GM18519 (cell line): ENCODE results near the gene FBXO22.
"Not testable (repeated sequence)": the region's sequence is repeated elsewhere in the genome, so short reads cannot be mapped to it uniquely, and the experiment has no call there.

Source experiments
- ATAC-seq: cut with Tn5 transposase; IDR thresholded peaks from one replicate; pipeline ENCODE4 v1.9.1; 2021; ENCODE audit warnings: mild to moderate bottlenecking, moderate library complexity; ENCODE audit not compliant: unreplicated experiment, low FRiP score

Gene FBXO22

DNA sequence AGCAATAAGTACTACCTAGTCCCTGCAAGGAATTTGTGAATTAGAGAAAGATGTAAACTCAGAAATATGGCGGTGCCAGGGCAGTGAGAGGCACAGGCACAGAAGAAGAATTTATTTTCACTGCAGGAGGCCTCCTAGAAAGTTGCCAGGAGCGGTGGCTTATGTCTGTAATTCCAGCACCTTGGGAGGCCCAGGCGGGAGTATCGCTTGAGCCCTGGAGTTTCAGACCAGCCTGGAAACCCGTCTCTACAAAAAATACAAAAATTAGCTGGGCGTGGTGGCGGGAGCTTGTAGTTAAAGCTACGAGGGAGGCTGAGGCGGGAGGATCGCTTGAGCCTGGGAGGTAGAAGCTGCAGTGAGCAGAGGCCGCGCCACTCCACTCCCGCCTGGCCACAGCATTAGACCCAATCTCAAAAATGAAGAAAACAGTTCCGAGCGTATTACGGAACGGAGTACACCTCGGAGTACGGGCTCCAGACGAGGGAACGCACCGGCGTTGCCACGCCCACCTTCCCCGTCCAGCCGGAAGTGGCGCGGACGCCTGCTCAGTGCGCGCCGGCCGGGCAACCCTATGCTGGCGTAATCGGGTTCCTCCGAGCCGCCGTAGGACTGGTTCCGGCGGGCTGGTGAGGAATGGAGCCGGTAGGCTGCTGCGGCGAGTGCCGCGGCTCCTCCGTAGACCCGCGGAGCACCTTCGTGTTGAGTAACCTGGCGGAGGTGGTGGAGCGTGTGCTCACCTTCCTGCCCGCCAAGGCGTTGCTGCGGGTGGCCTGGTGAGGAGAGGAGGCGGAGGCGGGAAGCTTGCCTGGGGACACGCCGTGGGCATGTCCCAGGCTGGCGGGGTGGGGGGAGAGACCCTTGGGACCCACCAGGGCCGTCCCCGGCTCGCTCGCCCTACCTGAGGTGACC, at the start of gene FBXO22:
TSS of gene FBXO22 (plus strand) at position 548 of the 909 bp plus-strand sequence. CDS start at position 634, 86 bp downstream.
- peak; percentile 75 for ATAC-seq

DNA sequence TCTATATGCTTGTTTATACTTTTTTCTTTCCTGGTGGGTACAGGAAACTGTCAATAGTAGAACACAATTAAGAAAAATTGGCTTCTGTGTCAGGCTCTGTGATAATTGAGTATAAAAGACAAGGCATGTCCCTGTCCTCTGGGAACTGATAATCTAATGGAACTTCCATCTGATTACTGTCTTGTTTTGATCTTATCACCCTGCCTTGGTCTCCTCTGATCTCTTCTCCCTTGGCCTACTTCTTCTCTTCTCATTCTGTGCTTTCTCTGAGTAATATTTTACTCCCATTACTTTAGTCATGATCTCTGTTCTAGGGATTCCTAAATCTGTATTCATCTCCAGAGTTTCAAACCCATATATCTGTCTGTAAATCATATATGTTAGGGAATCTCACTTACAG, 45.8 kb upstream of the FBXO22 start:
- ATAC-seq = no peak

DNA sequence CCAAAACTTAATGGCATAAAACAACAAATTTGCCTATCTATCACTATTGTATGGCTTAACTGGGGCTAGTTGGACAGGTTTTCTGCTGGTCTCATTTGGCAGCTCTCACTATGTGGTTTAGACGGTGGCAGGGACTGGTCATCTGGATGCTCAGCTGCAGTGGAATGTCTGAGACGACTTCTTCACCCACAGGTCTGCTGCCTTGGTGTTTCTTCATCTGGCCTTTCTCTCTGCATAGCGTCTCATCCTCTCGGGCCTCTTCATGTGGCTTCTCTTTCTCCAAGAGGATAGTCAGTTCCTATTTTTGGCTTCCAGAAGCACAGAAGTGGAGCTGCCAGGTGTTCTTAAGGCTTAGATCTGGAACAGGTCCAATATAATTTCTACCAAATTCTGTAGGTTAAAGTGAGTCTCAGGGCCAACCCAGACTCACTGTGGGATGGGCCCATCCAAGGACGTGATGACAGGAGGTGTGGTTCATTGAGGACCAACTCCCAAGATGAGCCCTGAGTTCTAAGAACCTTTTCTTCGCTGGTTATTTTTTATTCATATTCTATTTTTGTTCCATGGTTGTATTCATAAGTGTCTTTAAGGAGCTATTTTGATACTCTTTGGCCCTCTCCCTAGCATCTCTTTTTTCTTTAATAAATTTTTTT, 41.8 kb upstream of the FBXO22 start:
- ATAC-seq = no peak

- ATAC-seq = no peak
Observed at GRCh38 chr15:75862796-75863195, 40.9 kb upstream of the FBXO22 start.

DNA sequence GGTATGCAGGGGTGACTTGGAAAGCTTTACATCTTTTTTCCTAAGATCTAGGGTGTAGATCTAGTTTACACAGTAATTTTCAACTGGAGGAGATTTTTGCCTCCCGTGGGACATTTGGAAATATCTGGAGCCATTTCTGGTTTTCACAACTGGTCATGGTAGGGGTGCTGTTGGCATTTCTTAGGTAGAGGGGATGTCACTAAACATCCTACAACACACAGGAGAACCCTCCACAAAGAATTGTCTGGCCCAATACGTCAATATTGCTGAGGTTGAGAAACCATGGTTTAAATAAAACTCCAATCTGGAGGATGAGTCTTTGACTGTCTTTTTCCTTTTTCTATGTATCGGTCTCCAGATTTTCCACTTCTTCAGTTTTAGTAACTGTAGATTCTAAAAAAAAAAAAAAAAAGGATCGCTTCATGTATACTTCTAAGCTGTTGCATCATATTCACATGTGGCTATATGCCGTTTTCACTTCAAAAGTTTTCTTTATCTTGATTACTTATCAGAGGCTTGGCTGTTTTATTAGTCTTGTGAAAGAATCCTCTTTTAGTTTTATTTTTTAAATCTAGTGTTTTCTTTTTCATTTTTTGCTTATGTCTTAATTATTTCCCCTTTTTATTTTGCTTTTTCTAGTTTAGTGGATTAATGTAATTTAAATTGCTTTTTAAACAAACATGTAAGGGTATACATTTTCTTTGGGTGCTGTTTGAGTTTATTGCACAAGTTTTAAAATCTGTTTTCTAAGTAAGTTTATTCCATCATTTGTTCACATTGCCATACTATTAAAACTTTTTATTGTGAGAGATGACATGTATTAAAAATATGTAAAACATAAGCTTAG, 39.2 kb upstream of the FBXO22 start:
- ATAC-seq = no peak

- not testable (repeated sequence) for ATAC-seq
Observed at GRCh38 chr15:75866045-75866444, 37.6 kb upstream of the FBXO22 start.

DNA sequence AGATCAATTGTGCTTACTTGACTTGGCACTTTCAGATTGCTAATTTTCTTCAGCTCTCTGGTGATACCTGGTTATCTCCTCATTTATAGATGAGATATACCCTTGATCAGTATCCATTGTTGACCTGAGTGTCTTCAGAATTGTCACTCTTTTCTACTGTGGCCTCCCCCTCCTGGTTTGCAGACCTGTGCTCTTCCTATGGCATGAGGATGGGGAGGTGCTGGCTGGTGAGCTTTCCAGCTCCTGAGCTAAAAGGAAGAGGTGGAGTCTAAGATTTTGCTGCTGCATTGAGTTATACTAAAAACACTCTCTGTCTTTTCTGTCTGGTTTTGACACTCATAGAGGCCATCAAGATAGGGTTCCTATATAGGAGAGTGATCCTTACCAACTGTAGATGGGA, 36.8 kb upstream of the FBXO22 start:
- no peak for ATAC-seq

DNA sequence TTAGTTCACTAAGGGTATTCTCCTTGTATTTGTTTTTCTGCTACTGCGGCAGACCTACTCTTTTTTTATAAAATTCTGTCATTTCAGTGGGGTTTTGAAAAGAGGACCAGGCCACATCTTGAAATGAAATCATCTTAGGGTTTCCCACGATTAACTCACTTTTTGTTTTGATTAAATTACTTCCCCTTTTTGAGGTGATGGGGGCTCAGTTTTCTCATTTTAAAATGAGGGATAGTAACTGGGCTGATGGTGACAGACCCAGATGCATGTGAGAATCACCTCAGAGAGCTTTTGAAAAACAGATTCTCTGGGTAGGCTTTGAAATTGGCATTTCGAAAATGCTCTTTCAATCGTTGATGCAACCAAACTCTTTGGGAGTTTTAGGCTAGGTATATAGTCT, 36.2 kb upstream of the FBXO22 start:
- no peak for ATAC-seq

GRCh38 chr15:75868019-75868418, 35.7 kb upstream of the FBXO22 start:
- ATAC-seq = no peak

DNA sequence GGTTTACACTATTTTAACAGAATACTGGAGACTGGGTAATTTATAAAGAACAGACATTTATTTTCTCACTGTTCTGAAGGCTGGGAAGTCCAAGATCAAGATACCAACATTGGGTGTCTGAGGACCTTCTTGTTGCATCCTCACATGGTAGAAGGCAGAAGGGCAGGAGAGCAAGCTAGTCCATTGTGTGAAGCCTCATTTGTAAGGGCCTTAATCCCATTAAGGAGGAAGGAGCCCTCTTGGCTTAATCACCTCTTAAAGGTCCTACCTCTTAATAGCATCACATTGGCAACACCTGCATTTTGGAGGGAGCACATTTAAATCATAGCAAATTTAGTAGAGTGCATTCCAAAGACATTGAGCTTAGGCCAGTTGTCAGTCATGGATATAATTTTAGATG, 34.2 kb upstream of the FBXO22 start:
- no peak for ATAC-seq

- not testable (repeated sequence) for ATAC-seq
Observed at GRCh38 chr15:75871589-75871988, 32.1 kb upstream of the FBXO22 start.

DNA sequence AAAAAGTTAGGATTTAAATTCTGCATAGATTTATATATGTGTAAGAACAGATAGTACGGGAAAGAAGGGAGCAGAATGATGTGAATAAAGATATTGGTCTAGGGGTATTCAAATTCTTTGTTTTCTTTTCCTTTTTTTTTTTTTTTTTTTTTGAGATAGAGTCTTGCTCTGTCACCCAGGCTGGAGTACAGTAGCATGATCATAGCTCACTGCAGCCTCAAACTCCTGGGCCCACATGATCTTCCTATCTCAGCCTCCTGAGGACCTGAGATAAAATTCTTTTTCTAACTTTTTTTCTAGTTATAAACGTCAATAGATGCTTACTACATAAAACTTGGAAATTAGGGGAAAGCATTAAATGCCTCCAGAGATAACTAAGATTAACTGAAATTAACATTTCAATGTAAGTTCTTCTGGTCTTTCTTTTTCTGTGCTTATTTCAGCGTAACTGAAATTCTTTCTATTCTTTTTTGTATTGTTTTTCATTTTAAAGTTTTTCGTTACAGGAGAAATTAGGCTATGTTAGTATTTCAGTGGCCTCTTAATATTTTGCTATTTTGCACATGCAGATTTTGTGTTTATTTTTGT, 31.2 kb upstream of the FBXO22 start:
- ATAC-seq = no peak

DNA sequence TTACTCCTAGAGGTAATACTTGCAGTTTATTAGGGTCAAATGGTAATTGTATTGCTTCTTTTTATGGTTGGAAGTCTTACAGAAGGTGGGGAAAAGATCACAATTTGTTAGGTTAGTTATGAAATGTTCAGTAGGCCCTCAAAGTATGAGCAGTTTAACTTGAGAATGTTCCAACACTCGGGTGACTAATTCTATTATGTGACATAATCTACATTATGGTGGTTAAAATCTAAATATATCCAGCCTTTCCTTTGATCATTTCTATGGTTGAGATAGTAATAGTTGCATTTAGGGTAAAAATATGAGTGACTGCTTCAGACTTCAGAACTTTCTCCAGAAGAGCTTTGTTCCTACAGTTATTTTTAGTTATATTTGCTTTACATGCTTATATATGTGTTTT, 19.6 kb upstream of the FBXO22 start:
- no peak for ATAC-seq

DNA sequence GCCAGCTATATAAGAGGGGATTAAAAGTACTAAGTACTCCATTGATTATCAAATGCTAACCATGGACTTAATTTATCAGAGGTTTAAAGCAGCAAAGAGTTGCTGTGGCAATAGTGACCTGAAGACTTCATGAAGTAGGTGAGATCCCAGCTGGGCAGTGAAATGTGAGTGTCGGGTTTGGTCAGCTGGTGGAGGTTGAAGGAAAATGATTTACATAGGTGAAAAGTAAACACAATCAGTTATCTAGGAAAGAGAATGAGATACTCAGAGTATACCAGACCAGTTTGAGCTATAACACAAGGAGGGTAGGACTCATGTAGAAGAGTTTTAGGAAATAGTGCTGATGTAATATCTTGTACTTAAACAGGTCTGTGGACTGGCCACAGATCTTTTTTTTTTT, 16.5 kb upstream of the FBXO22 start:
- no peak for ATAC-seq

GRCh38 chr15:75891895-75892294, 11.8 kb upstream of the FBXO22 start:
- ATAC-seq = no peak

- ATAC-seq = no peak
Observed at GRCh38 chr15:75895731-75896130, 7.9 kb upstream of the FBXO22 start.

DNA sequence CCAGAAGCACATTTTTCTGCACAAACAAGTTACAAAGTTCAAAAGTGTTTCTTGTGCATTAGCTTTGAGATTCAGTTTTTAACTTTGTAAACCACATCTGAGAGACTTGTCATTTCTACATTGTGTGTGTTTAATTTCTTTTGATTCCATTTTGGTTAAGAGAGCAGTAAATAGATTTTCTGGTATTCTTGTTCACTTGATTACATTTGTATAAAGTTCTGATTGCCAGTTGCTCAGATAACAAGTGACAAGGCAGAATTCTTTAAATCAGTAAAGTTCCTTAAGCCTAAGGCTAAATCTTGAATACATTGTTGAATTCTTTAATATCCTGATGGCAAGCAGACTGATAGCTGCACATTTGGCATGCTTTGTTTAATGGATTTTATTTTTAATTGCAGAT, 3.1 kb upstream of the FBXO22 start:
- ATAC-seq = no peak

DNA sequence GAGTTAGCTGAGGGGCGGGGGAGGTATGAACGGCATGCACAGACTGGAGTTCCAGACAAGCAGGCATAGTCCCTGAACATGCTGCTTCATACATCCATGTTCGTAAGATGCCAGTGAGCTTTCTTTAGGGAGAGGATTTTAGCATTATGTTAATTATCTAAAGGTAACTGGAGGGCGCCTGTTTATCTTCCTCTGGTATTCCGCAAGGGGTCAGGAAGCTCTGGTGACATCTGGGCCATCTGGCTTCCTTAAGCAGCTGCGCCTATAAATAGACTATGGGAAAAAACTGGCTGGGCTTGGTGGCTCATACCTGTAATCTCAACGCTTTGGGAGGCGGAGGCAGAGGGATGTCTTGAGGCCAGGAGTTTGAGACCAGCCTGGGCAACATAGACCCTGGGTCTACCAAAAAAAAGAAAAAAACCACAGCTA, 1.5 kb upstream of the FBXO22 start:
- ATAC-seq = no peak

GRCh38 chr15:75905231-75905630, 1.6 kb downstream of the FBXO22 start:
- ATAC-seq = no peak

DNA sequence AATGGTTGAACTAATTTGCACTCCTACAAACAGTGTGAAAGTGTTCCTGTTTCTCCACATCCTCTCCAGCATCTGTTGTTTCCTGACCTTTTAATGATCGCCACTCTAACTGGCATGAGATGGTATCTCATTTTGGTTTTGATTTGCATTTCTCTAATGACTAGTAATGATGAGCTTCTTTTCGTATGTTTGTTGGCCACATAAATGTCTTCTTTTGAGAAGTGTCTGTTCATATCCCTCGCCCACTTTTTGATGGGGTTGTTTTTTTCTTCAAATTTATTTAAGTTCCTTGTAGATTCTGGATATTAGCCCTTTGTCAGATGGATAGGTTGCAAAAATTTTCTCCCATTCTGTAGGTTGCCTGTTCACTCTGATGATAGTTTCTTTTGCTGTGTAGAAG, 6.7 kb downstream of the FBXO22 start:
- not testable (repeated sequence) for ATAC-seq

DNA sequence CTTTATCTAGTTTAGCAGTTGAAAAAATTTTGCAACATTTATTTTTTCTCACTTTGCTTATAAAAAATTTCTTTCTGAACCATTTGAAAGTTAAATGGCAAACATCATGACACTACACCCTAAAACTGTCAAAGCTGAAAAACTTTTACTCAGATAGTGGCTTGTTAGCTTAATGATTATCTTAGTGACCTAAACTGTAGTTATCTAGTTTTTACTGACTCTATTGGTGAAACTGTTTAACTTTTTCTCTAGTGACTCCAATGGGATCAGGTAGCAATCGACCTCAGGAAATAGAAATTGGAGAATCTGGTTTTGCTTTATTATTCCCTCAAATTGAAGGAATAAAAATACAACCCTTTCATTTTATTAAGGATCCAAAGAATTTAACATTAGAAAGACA, 13.3 kb downstream of the FBXO22 start:
- ATAC-seq = no peak
